CD4-positive, alpha-beta T cell (primary cell): ENCODE results near the gene ALDH1A2. TPM values are rescaled to one million over a fixed set of nuclear protein-coding genes. Genes with fewer than 3 reads are reported as not detected.

Experiments
- ATAC-seq: fragments of 200-7000 bp; cut with Tn5 transposase; one replicate; pipeline ENCODE4 v1.10.0; 2022; ENCODE audit warnings: mild to moderate bottlenecking; ENCODE audit not compliant: poor library complexity
- CTCF ChIA-PET: fragments of 350-600 bp; sonication (Branson Sonifier 250); formaldehyde crosslinking; loops from one replicate; lab custom pipeline; 2021; ENCODE audit warnings: antibody characterized with exemption, inconsistent platforms; lab: Charles Lee
- POLR2A ChIA-PET: fragments of 350-600 bp; sonication (Branson Sonifier 250); formaldehyde crosslinking; loops from one replicate; lab custom pipeline; 2021; ENCODE audit warnings: antibody characterized with exemption, inconsistent platforms; lab: Charles Lee
- DNase-seq, 14 experiments: peaks; one replicate each; pipeline ENCODE4 v3.0.0-alpha.2; 2013 to 2020; ENCODE audit warnings: mixed read lengths in 2 of 14
- H3K27ac ChIP-seq, 2 donors: one replicate each; pipeline versions ENCODE4 v1.5.1 to v1.7.0; 2013; ENCODE audit warnings: low read length in 2 of 2, low read depth in 1 of 2, mild to moderate bottlenecking in 1 of 2
- H3K27me3 ChIP-seq, 2 experiments: 1 replicate in 1 of 2; 2 replicates in 1 of 2; pipeline versions ENCODE4 v1.6.1 to v1.7.0; 2013; ENCODE audit warnings: low read length in 2 of 2, control low read depth in 1 of 2, mild to moderate bottlenecking in 1 of 2, moderate library complexity in 1 of 2; ENCODE audit not compliant: insufficient read depth in 2 of 2, control insufficient read depth in 1 of 2
- H3K36me3 ChIP-seq: one replicate; pipeline ENCODE4 v1.6.1; 2013; ENCODE audit warnings: low read length, control low read depth; ENCODE audit not compliant: insufficient read depth
- H3K4me1 ChIP-seq: one replicate; pipeline ENCODE4 v1.6.1; 2013; ENCODE audit warnings: low read length, control low read depth; ENCODE audit not compliant: insufficient read depth
- H3K4me3 ChIP-seq: one replicate; pipeline ENCODE4 v1.5.1; 2013; ENCODE audit warnings: mild to moderate bottlenecking, low read length, moderate library complexity
- H3K9me3 ChIP-seq, 2 experiments: 1 replicate in 1 of 2; 2 replicates in 1 of 2; pipeline versions ENCODE4 v1.6.1 to v1.7.0; 2013; ENCODE audit warnings: low read length in 2 of 2, mild to moderate bottlenecking in 2 of 2, control low read depth in 1 of 2, moderate library complexity in 1 of 2; ENCODE audit not compliant: control insufficient read depth in 1 of 2, insufficient read depth in 1 of 2
- H3K27ac Mint-ChIP-seq: one replicate; pipeline ENCODE4 v1.8.0; 2020; ENCODE audit warnings: mixed read lengths
- H3K27me3 Mint-ChIP-seq: one replicate; pipeline ENCODE4 v1.8.0; 2021; ENCODE audit warnings: mixed read lengths
- H3K36me3 Mint-ChIP-seq: one replicate; pipeline ENCODE4 v1.8.0; 2021; ENCODE audit warnings: low read depth, mixed read lengths
- H3K4me1 Mint-ChIP-seq: one replicate; pipeline ENCODE4 v1.8.0; 2021; ENCODE audit warnings: low read depth, mixed read lengths
- H3K4me3 Mint-ChIP-seq: one replicate; pipeline ENCODE4 v1.8.0; 2020; ENCODE audit warnings: mild to moderate bottlenecking, mixed read lengths
- H3K9me3 Mint-ChIP-seq: one replicate; pipeline ENCODE4 v1.8.0; 2020; ENCODE audit warnings: mixed read lengths
- intact Hi-C, 2 experiments: fragments of 100-400 bp; cut with DNase I in 1 of 2; cut with micrococcal nuclease in 1 of 2; formaldehyde crosslinking; loops; one replicate each; pipeline versions ENCODE4 v1.15.1 to v1.9.0; 2023 to 2025; cut with DNase I, micrococcal nuclease
- total RNA-seq, 174 experiments: library from RNA in 2 of 174; stranded (reverse) in 2 of 174; gene quantifications; one replicate each; pipeline ENCODE4 v1.2.3 and lab custom pipeline; 2021 to 2026
- TF ChIP-seq, protein P1 (sequence below): fragments of 200-600 bp; IDR thresholded peaks from one replicate; pipeline ENCODE4 v1.8.0; 2022; ENCODE audit warnings: antibody characterized with exemption, mild to moderate bottlenecking

ALDH1A2 gene
- total RNA-seq, 2 experiments from 2014 or later, result not detected

GRCh38 chr15:58015565-58015964 lies 49.9 kb downstream of the ALDH1A2 start:
- H3K27ac ChIP-seq, result no peak overlapping the region
- H3K4me1 ChIP-seq, result no peaks in the 10 kb centered on the region
- no peak overlapping the region for H3K27ac Mint-ChIP-seq
- peaks cover 51% of the 10 kb centered on the region for H3K27me3 Mint-ChIP-seq
- ChIA-PET CTCF (no interaction called here), POLR2A (no interaction called here)
- no peaks in the 10 kb centered on the region for H3K4me1 Mint-ChIP-seq
- no peak overlapping the region for H3K4me3 ChIP-seq
- H3K4me3 Mint-ChIP-seq, result no peak overlapping the region
- peaks cover 0 to 23% of the 10 kb centered on the region in 2 experiments for H3K27me3 ChIP-seq
- H3K36me3 ChIP-seq, result no peaks in the 10 kb centered on the region
- H3K9me3 ChIP-seq, result no peaks in the 10 kb centered on the region
- TF ChIP-seq, protein P1, sequence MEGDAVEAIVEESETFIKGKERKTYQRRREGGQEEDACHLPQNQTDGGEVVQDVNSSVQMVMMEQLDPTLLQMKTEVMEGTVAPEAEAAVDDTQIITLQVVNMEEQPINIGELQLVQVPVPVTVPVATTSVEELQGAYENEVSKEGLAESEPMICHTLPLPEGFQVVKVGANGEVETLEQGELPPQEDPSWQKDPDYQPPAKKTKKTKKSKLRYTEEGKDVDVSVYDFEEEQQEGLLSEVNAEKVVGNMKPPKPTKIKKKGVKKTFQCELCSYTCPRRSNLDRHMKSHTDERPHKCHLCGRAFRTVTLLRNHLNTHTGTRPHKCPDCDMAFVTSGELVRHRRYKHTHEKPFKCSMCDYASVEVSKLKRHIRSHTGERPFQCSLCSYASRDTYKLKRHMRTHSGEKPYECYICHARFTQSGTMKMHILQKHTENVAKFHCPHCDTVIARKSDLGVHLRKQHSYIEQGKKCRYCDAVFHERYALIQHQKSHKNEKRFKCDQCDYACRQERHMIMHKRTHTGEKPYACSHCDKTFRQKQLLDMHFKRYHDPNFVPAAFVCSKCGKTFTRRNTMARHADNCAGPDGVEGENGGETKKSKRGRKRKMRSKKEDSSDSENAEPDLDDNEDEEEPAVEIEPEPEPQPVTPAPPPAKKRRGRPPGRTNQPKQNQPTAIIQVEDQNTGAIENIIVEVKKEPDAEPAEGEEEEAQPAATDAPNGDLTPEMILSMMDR, result no peak
- ATAC-seq (no peak), DNase-seq (no peak)
- no peaks in the 10 kb centered on the region for H3K36me3 Mint-ChIP-seq
- intact Hi-C loops, result no loop called here
- H3K9me3 Mint-ChIP-seq, result no peaks in the 10 kb centered on the region

GRCh38 chr15:58014470-58014869 lies 51.0 kb downstream of the ALDH1A2 start:
- POLR2A ChIA-PET, result no interaction called here
- no peak for DNase-seq
- CTCF ChIA-PET, result no interaction called here

GRCh38 chr15:58014040-58014439 lies 51.5 kb downstream of the ALDH1A2 start:
- Histone ChIP-seq H3K27me3 (peaks cover 0 to 25% of the 10 kb centered on the region in 2 experiments), H3K4me1 (no peaks in the 10 kb centered on the region), H3K9me3 (no peaks in the 10 kb centered on the region), H3K27ac (no peak overlapping the region), H3K4me3 (no peak overlapping the region), H3K36me3 (no peaks in the 10 kb centered on the region)
- POLR2A ChIA-PET, result no interaction called here
- H3K9me3 Mint-ChIP-seq, result no peaks in the 10 kb centered on the region
- CTCF ChIA-PET, result no interaction called here
- TF ChIP-seq, protein P1, result no peak
- peaks cover 52% of the 10 kb centered on the region for H3K27me3 Mint-ChIP-seq
- H3K4me1 Mint-ChIP-seq, result no peaks in the 10 kb centered on the region
- H3K27ac Mint-ChIP-seq, result no peak overlapping the region
- intact Hi-C loops, result no loop called here
- ATAC-seq (no peak), DNase-seq (no peak)
- H3K36me3 Mint-ChIP-seq, result no peaks in the 10 kb centered on the region
- H3K4me3 Mint-ChIP-seq, result no peak overlapping the region

More at GRCh38 chr15:58014470-58014869, 51.0 kb downstream of the ALDH1A2 start:
- Histone ChIP-seq H3K36me3 (no peaks in the 10 kb centered on the region), H3K4me3 (no peak overlapping the region), H3K4me1 (no peaks in the 10 kb centered on the region), H3K27me3 (peaks cover 0 to 25% of the 10 kb centered on the region in 2 experiments), H3K27ac (no peak overlapping the region), H3K9me3 (no peaks in the 10 kb centered on the region)
- Mint-ChIP-seq H3K4me3 (no peak overlapping the region), H3K27ac (no peak overlapping the region), H3K9me3 (no peaks in the 10 kb centered on the region), H3K36me3 (no peaks in the 10 kb centered on the region), H3K27me3 (peaks cover 49% of the 10 kb centered on the region), H3K4me1 (no peaks in the 10 kb centered on the region)
- TF ChIP-seq, protein P1, result no peak
- ATAC-seq, result no peak
- intact Hi-C loops, result no loop called here
